SU-DHL-6 (cell line): Measurements from ENCODE around the gene MACC1.

ENCODE experiments used
- H2AFZ ChIP-seq: fragments of 200-600 bp; sonication (generic); 2 replicates; pipeline ENCODE4 v1.6.1; 2014; ENCODE audit warnings: low read depth, mild to moderate bottlenecking, moderate library complexity, mixed read lengths, antibody characterized with exemption, low read length; ENCODE audit not compliant: severe bottlenecking
- H3F3A ChIP-seq: fragments of 200-600 bp; shearing (Covaris generic); 2 replicates; pipeline ENCODE4 v1.6.0; 2016; ENCODE audit warnings: antibody characterized with exemption, mild to moderate bottlenecking; ENCODE audit not compliant: insufficient read depth
- H3K27ac ChIP-seq: fragments of 200-600 bp; sonication (generic); 2 replicates; pipeline ENCODE4 v1.5.1; 2016; ENCODE audit warnings: low read depth, mild to moderate bottlenecking, low read length, moderate library complexity, mixed read lengths
- H3K27me3 ChIP-seq: fragments of 200-600 bp; sonication (generic), shearing (Covaris generic); 2 replicates; pipeline ENCODE4 v1.6.0; 2014; ENCODE audit warnings: mild to moderate bottlenecking, low read length
- H3K36me3 ChIP-seq: fragments of 200-600 bp; sonication (generic); 2 replicates; pipeline ENCODE4 v1.6.1; 2014; ENCODE audit warnings: mild to moderate bottlenecking, low read length, mixed read lengths
- H3K4me2 ChIP-seq: fragments of 300-600, 200-600 bp; shearing (Covaris generic), sonication (generic); 2 replicates; pipeline ENCODE4 v1.6.0; 2014; ENCODE audit warnings: low read length, low read depth, mild to moderate bottlenecking; ENCODE audit not compliant: poor library complexity, severe bottlenecking
- H3K4me3 ChIP-seq: fragments of 200-600 bp; sonication (generic); 2 replicates; pipeline ENCODE4 v1.5.1; 2014; ENCODE audit warnings: antibody characterized with exemption, low read length, mild to moderate bottlenecking, mixed read lengths; ENCODE audit not compliant: insufficient read depth, poor library complexity, severe bottlenecking
- H3K79me2 ChIP-seq: fragments of 200-600 bp; sonication (generic); 2 replicates; pipeline ENCODE4 v1.6.1; 2014; ENCODE audit warnings: mild to moderate bottlenecking, low read length, moderate library complexity; ENCODE audit not compliant: insufficient read depth
- H3K9ac ChIP-seq: fragments of 200-600 bp; sonication (generic); 2 replicates; pipeline ENCODE4 v1.7.0; 2014; ENCODE audit warnings: mild to moderate bottlenecking, low read length
- H3K9me2 ChIP-seq: fragments of 200-600 bp; sonication (generic); replicated peaks from 2 replicates; pipeline ENCODE4 v1.6.1; 2014; ENCODE audit warnings: low read length; ENCODE audit not compliant: insufficient read depth
- H3K9me3 ChIP-seq: fragments of 200-600 bp; sonication (generic); 2 replicates; pipeline ENCODE4 v1.6.1; 2014; ENCODE audit warnings: low read length, mixed read lengths; ENCODE audit not compliant: insufficient read depth
- H4K20me1 ChIP-seq: fragments of 200-600 bp; sonication (generic); 2 replicates; pipeline ENCODE4 v1.6.1; 2014; ENCODE audit warnings: low read depth, mild to moderate bottlenecking, antibody characterized with exemption, low read length, moderate library complexity, mixed read lengths
- EZH2phosphoT487 ChIP-seq: fragments of 200-600 bp; sonication (generic), shearing (Covaris generic); conservative IDR thresholded peaks from 2 replicates; pipeline ENCODE4 v1.6.1; 2018; ENCODE audit warnings: mild to moderate bottlenecking, antibody characterized with exemption, low read length, moderate library complexity, mixed read lengths
- TF ChIP-seq, protein P1 (sequence below): fragments of 200-600 bp; sonication (generic); IDR thresholded peaks from one replicate; pipeline ENCODE4 v1.5.1; 2017; ENCODE audit warnings: antibody characterized with exemption, mild to moderate bottlenecking, low read length, moderate library complexity; ENCODE audit not compliant: insufficient read depth, poor library complexity, severe bottlenecking

The MACC1 gene

DNA sequence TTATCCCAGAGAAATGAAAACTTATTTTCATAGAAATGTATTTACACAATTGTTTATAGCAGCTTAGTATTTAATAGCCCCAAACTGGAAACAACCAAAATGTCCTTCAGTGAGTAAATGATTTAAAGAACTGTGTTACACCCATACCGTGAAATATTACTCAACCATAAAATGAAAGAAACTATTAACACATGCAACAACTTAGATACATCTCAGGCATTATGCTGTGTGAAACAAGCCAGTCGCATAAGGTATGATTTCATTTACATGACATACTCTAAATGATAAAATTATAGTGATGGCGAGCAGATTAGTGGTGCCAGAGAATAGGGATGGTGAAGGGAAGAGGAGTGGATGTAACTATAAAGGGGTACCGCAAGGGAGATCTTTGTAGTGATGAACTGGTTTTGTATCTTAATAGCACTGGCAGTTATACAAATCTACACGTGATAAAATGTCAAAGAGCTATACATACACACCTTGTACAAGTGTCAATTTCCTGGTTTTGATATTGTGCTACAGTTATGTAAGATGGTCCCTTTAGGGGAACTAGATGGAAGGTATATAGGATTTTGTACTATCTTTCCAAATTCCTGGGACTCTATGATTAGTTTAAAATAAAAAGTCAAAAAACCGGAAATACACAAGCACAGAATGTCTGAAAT, 40.5 kb downstream of the MACC1 start:
- H3K9me3 ChIP-seq = no peaks in the 10 kb centered on the region
- no peak for TF ChIP-seq EZH2phosphoT487
- TF ChIP-seq, protein P1, sequence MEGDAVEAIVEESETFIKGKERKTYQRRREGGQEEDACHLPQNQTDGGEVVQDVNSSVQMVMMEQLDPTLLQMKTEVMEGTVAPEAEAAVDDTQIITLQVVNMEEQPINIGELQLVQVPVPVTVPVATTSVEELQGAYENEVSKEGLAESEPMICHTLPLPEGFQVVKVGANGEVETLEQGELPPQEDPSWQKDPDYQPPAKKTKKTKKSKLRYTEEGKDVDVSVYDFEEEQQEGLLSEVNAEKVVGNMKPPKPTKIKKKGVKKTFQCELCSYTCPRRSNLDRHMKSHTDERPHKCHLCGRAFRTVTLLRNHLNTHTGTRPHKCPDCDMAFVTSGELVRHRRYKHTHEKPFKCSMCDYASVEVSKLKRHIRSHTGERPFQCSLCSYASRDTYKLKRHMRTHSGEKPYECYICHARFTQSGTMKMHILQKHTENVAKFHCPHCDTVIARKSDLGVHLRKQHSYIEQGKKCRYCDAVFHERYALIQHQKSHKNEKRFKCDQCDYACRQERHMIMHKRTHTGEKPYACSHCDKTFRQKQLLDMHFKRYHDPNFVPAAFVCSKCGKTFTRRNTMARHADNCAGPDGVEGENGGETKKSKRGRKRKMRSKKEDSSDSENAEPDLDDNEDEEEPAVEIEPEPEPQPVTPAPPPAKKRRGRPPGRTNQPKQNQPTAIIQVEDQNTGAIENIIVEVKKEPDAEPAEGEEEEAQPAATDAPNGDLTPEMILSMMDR = no peak
- no peak overlapping the region for H3K9ac ChIP-seq
- H3K9me2 ChIP-seq = no peaks in the 10 kb centered on the region
- no peaks in the 10 kb centered on the region for H4K20me1 ChIP-seq
- no peak overlapping the region for H3K4me2 ChIP-seq
- peaks cover 17% of the 10 kb centered on the region; the same call in 1 of the 2 replicates for H3F3A ChIP-seq
- H3K79me2 ChIP-seq = peaks cover 38% of the 10 kb centered on the region
- no peaks in the 10 kb centered on the region for H3K27me3 ChIP-seq
- no peak overlapping the region for H2AFZ ChIP-seq
- H3K4me3 ChIP-seq = no peak overlapping the region
- H3K27ac ChIP-seq = no peak overlapping the region
- peaks cover 16% of the 10 kb centered on the region for H3K36me3 ChIP-seq

DNA sequence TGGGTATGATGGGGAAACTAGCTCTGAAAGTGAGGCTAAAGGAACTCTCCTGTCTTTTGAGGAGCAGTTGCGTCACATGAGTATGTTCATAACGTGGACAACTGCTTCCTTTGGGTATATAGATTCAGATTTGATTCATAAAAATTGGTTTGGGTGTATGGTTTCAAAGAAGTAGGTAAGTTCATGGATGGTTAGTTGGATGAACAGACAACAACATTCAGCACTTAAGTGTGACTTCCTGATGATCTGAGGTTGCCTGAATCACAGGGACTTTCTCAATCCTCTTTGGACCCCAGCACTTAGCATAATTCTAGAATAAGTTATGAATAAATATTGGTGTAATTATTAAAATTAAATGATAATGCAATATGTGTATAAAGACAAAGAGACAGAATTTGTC, 43.4 kb downstream of the MACC1 start:
- Histone ChIP-seq H2AFZ (no peak overlapping the region), H4K20me1 (no peaks in the 10 kb centered on the region), H3K9me3 (no peaks in the 10 kb centered on the region), H3K4me3 (no peak overlapping the region), H3K79me2 (peaks cover 18% of the 10 kb centered on the region), H3K4me2 (no peak overlapping the region), H3K27ac (no peak overlapping the region), H3K9me2 (no peaks in the 10 kb centered on the region), H3F3A (peaks cover 17% of the 10 kb centered on the region; the same call in 1 of the 2 replicates), H3K9ac (no peak overlapping the region), H3K27me3 (no peaks in the 10 kb centered on the region), H3K36me3 (peaks cover 14% of the 10 kb centered on the region; the same call in 1 of the 2 replicates)
- TF ChIP-seq, protein P1 = no peak
- TF ChIP-seq EZH2phosphoT487 = no peak

DNA sequence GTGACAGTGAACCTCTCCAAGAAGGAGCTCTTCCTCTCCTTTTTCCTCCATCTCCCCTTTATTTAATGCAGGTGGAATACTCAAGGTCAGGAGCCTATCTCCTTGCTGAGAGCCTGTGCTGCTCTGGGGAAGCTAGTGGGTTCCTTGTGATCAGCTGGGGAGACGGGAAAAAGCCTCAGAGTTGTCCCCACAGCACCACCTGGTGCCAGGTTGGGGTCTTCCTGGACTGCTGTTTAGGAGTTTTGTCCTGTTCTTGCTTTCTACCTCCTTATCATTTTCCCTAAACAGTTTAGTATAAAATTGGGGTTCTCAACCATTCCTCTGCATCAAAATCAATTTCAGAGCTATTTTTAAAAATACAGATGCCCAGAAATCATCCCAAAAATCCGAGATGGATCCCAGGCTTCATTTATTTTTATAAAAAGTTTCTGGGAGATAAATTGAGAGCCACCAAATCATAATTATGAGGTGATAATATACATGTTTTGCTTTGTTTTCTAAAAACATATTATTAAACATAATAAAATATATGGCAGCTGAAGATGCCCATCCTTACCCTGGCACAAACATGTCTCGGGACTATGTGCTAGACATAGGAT, 44.3 kb downstream of the MACC1 start:
- Histone ChIP-seq H3K9me3 (no peaks in the 10 kb centered on the region), H3K27ac (no peak overlapping the region), H3K9me2 (no peaks in the 10 kb centered on the region), H3K36me3 (peaks cover 14% of the 10 kb centered on the region; the same call in 1 of the 2 replicates), H3K4me2 (no peak overlapping the region), H4K20me1 (no peaks in the 10 kb centered on the region), H3K27me3 (no peaks in the 10 kb centered on the region), H3F3A (peaks cover 16% of the 10 kb centered on the region; the same call in 1 of the 2 replicates), H3K79me2 (peaks cover 15% of the 10 kb centered on the region), H3K9ac (no peak overlapping the region), H2AFZ (no peak overlapping the region), H3K4me3 (no peak overlapping the region)
- TF ChIP-seq, protein P1 = peak; percentile 70
- no peak for TF ChIP-seq EZH2phosphoT487
